Upper lobe of left lung (tissue), 4 donors: ENCODE results near the gene TAMALIN.

Experiments
- POLR2A ChIP-seq, 4 donors: fragments of 450-650 bp; IDR thresholded peaks; one replicate each; pipeline ENCODE4 v1.5.1; 2016 to 2017; ENCODE audit warnings: antibody characterized with exemption in 4 of 4, mild to moderate bottlenecking in 2 of 4
- TF ChIP-seq, protein P1 (sequence below), 6 experiments: fragments of 450-650 bp in 4 of 6; fragments of 200-600 bp in 2 of 6; sonication (generic) in 2 of 6; IDR thresholded peaks; one replicate each; pipeline ENCODE4 v1.5.1; 2016 to 2019; ENCODE audit warnings: antibody characterized with exemption in 6 of 6

DNA sequence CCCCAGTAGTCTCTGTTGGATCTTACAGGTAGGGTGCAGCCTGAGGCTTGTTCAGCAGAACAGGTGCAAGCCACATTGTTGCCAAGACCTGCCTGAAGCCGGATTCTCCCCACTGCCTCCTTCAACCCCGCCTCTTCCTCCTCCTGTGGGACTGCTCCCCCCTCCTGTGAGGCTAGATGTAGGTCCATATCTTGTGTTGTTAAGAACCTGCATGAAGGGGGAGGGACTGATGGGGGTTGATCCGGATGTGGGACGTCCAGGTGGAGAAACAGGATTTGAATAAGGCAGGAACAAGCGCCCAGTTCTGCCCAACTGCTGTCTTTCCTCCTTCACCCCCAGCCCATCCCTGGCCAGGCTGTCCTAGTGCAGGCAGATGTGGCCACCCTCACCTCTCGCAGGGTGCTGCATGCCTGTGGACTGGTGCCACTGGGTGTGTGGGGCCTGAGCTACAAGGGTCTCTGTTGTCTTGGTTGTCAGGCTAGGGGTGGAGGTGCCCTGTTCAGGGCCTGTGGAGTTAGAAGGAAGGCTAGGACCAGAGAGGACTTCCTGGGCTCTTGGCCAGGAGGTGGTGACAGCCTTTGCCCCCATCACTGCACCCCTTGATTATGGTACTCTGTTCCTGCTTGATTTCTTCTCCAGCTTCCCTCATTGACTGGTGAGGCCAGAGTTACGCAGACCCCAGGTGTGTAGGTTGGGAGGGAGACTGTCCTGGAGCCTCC lies 45.9 kb downstream of the TAMALIN start:
- TF ChIP-seq, protein P1, sequence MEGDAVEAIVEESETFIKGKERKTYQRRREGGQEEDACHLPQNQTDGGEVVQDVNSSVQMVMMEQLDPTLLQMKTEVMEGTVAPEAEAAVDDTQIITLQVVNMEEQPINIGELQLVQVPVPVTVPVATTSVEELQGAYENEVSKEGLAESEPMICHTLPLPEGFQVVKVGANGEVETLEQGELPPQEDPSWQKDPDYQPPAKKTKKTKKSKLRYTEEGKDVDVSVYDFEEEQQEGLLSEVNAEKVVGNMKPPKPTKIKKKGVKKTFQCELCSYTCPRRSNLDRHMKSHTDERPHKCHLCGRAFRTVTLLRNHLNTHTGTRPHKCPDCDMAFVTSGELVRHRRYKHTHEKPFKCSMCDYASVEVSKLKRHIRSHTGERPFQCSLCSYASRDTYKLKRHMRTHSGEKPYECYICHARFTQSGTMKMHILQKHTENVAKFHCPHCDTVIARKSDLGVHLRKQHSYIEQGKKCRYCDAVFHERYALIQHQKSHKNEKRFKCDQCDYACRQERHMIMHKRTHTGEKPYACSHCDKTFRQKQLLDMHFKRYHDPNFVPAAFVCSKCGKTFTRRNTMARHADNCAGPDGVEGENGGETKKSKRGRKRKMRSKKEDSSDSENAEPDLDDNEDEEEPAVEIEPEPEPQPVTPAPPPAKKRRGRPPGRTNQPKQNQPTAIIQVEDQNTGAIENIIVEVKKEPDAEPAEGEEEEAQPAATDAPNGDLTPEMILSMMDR (IDR thresholded peaks at IDR 0.05), result no peak
- TF ChIP-seq POLR2A (IDR thresholded peaks at IDR 0.05), result peak in 2 of 4 donors; percentile 14 to 19
